Mononuclear cell (primary cell): ENCODE results near the gene LRTM1. TPM values are rescaled to one million over a fixed set of nuclear protein-coding genes. Genes with fewer than 3 reads are reported as not detected.

Experiments used
- H3K27me3 ChIP-seq: 2 replicates; pipeline ENCODE4 v1.6.0; 2011; ENCODE audit warnings: low read length, control low read depth; ENCODE audit not compliant: insufficient read depth
- H3K4me1 ChIP-seq: 2 replicates; pipeline ENCODE4 v1.5.1; 2011; ENCODE audit warnings: mild to moderate bottlenecking, low read length, control low read depth; ENCODE audit not compliant: insufficient read depth
- H3K4me3 ChIP-seq: 2 replicates; pipeline ENCODE4 v1.5.1; 2011; ENCODE audit warnings: mild to moderate bottlenecking, low read length, moderate library complexity
- H3K9me3 ChIP-seq: 2 replicates; pipeline ENCODE4 v1.5.1; 2011; ENCODE audit warnings: low read depth, mild to moderate bottlenecking, control low read depth, low read length
- total RNA-seq: library from RNA; depleted of rRNA; stranded (reverse); fragments of >200 nt; gene quantifications from one replicate; pipeline ENCODE4 v1.2.3, GENCODE V29; 2012

Gene LRTM1
- total RNA-seq, 1 donor, result not detected

GRCh38 chr3:54889731-54890130 lies 38.1 kb downstream of the LRTM1 start:
- H3K27me3 ChIP-seq, result no peaks in the 10 kb centered on the region
- H3K9me3 ChIP-seq, result no peaks in the 10 kb centered on the region
- H3K4me3 ChIP-seq, result no peak overlapping the region
- no peaks in the 10 kb centered on the region for H3K4me1 ChIP-seq

GRCh38 chr3:54888873-54889272 lies 39.0 kb downstream of the LRTM1 start:
- Histone ChIP-seq H3K4me1 (no peaks in the 10 kb centered on the region), H3K4me3 (no peak overlapping the region), H3K9me3 (no peaks in the 10 kb centered on the region), H3K27me3 (no peaks in the 10 kb centered on the region)

- Histone ChIP-seq H3K4me3 (no peak overlapping the region), H3K4me1 (no peaks in the 10 kb centered on the region)
These were observed 39.7 kb downstream of the LRTM1 start for GRCh38 chr3:54888162-54888561.

GRCh38 chr3:54882129-54882833 lies 45.6 kb downstream of the LRTM1 start:
- H3K4me3 ChIP-seq, result no peak overlapping the region
- no peaks in the 10 kb centered on the region for H3K27me3 ChIP-seq
- no peaks in the 10 kb centered on the region for H3K4me1 ChIP-seq
- no peaks in the 10 kb centered on the region for H3K9me3 ChIP-seq

More at GRCh38 chr3:54888162-54888561, 39.7 kb downstream of the LRTM1 start:
- no peaks in the 10 kb centered on the region for H3K9me3 ChIP-seq
- no peaks in the 10 kb centered on the region for H3K27me3 ChIP-seq

- no peaks in the 10 kb centered on the region for H3K27me3 ChIP-seq
- no peaks in the 10 kb centered on the region for H3K4me1 ChIP-seq
- H3K4me3 ChIP-seq, result no peak overlapping the region
- H3K9me3 ChIP-seq, result no peaks in the 10 kb centered on the region
These were observed 49.7 kb downstream of the LRTM1 start for GRCh38 chr3:54878145-54878544.

- H3K9me3 ChIP-seq, result no peaks in the 10 kb centered on the region
- no peak overlapping the region for H3K4me3 ChIP-seq
- H3K27me3 ChIP-seq, result no peaks in the 10 kb centered on the region
- no peaks in the 10 kb centered on the region for H3K4me1 ChIP-seq
These were observed 50.1 kb downstream of the LRTM1 start for GRCh38 chr3:54877730-54878129.

DNA sequence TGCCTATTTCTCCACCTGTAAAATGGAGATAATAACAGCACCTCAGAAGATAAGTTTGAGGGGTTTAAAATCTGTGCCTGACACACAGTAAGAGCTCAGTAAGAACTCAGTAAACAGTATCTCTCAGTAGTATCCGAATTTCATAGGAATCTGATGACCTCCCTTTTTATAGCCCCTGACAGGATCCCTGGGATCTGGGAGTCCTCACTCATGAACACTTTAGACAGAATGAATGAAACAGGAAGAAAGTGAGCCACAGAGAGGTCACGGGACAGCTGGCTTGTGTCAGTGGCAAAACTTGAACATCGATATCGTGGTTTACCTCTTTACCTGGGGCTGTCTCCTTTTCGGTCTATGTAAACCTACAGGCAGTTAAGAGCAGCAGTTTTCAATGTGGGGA lies 51.2 kb downstream of the LRTM1 start:
- no peaks in the 10 kb centered on the region for H3K27me3 ChIP-seq
- no peak overlapping the region for H3K4me3 ChIP-seq
- no peaks in the 10 kb centered on the region for H3K4me1 ChIP-seq
- H3K9me3 ChIP-seq, result no peaks in the 10 kb centered on the region

GRCh38 chr3:54875596-54876268 lies 52.1 kb downstream of the LRTM1 start:
- Histone ChIP-seq H3K4me3 (no peak overlapping the region), H3K4me1 (no peaks in the 10 kb centered on the region), H3K9me3 (no peaks in the 10 kb centered on the region), H3K27me3 (no peaks in the 10 kb centered on the region)

DNA sequence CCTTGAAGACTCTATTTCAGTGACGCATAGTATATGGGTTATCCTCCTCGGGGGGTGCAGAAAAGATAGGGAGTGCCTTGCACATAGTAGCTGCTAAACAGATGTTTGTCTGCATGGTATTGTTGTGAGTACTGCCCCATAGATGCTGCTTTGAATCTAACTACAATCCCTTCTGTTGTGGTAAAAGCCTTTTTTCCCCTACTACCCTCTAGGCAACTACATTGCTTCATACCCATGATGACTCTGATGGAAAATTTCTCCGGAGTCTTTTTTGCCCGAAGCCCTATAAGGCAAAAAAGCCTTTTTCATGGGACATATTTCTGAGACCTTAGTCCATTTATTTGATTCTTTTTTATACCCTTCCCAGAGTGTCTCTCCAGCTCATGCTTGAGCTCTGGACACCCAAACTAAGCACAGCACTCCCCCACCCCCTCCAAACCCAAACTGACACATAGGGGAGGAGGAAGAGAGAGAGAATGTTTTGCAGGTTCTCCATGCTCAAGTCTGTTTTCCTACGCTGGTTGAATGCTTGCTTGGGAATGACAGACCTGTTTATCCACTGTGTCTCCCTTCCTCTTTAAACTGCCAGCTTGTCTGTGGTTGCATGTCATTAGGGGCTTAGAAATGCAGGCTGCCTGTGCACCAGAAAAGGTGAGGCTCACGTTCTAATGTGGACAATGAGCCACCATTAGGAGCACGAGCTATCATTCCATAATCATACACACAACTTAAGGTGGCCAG lies 52.9 kb downstream of the LRTM1 start:
- Histone ChIP-seq H3K9me3 (no peaks in the 10 kb centered on the region), H3K4me3 (no peak overlapping the region), H3K4me1 (no peaks in the 10 kb centered on the region), H3K27me3 (no peaks in the 10 kb centered on the region)

- no peak overlapping the region for H3K4me3 ChIP-seq
- H3K4me1 ChIP-seq, result no peaks in the 10 kb centered on the region
- no peaks in the 10 kb centered on the region for H3K9me3 ChIP-seq
- H3K27me3 ChIP-seq, result no peaks in the 10 kb centered on the region
These were observed 54.5 kb downstream of the LRTM1 start for GRCh38 chr3:54873059-54874010.

- Histone ChIP-seq H3K4me3 (no peak overlapping the region), H3K27me3 (no peaks in the 10 kb centered on the region), H3K9me3 (no peaks in the 10 kb centered on the region), H3K4me1 (no peaks in the 10 kb centered on the region)
These were observed 56.0 kb downstream of the LRTM1 start for GRCh38 chr3:54871867-54872266.

DNA sequence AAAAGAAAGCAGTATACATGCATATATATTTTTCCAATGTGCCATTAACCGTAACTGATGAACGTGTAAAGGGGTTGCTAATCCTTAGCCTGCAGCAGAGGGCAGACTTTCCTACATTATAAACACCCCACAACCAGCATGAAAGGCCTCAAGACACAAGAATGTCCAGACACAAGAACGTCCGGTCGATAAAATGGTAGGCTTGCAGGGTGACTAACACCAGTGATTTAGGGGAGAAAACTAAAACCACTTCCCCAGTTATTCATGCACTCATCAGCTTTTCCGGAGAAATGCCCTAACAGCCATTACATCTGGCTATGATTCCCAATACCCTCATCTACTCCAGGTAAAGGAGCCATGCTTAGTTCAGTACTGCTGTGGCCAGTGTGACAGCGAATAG lies 57.4 kb downstream of the LRTM1 start:
- Histone ChIP-seq H3K9me3 (no peaks in the 10 kb centered on the region), H3K4me1 (no peaks in the 10 kb centered on the region), H3K27me3 (no peaks in the 10 kb centered on the region), H3K4me3 (no peak overlapping the region)
